Neural cell (in vitro differentiated cells): ENCODE data around the gene TFDP1. TPM values are rescaled to one million over a fixed set of nuclear protein-coding genes. Genes with fewer than 3 reads are reported as not detected.

Experiments used
- H2AFZ ChIP-seq: fragments of 200-600, 300-800 bp; sonication (generic), shearing (Covaris generic); 2 replicates; pipeline ENCODE4 v1.6.0; 2014; ENCODE audit warnings: low read depth, mild to moderate bottlenecking, antibody characterized with exemption, low read length, moderate library complexity
- H3F3A ChIP-seq: fragments of 200-600 bp; shearing (Covaris generic); 2 replicates; pipeline ENCODE4 v1.6.1; 2016; ENCODE audit warnings: mild to moderate bottlenecking, moderate library complexity, mixed read lengths, antibody characterized with exemption, low read length; ENCODE audit not compliant: insufficient read depth, poor library complexity, severe bottlenecking
- H3K27ac ChIP-seq: fragments of 200-600, 300-800 bp; sonication (generic), shearing (Covaris generic); 2 replicates; pipeline ENCODE4 v1.5.1; 2014; ENCODE audit warnings: mild to moderate bottlenecking, low read length, moderate library complexity
- H3K27me3 ChIP-seq: fragments of 300-800, 200-600 bp; sonication (generic), shearing (Covaris generic); 2 replicates; pipeline ENCODE4 v1.6.0; 2014; ENCODE audit warnings: mild to moderate bottlenecking, low read depth, low read length, moderate library complexity; ENCODE audit not compliant: insufficient read depth
- H3K36me3 ChIP-seq: fragments of 300-800, 200-600 bp; sonication (generic), shearing (Covaris generic); 2 replicates; pipeline ENCODE4 v1.5.1; 2014; ENCODE audit warnings: mild to moderate bottlenecking, antibody characterized with exemption, low read length, moderate library complexity; ENCODE audit not compliant: insufficient read depth
- H3K4me2 ChIP-seq: fragments of 300-800, 200-600 bp; sonication (generic), shearing (Covaris generic); 2 replicates; pipeline ENCODE4 v1.6.0; 2014; ENCODE audit warnings: mild to moderate bottlenecking, low read length
- H3K4me3 ChIP-seq: fragments of 300-800, 200-600 bp; sonication (generic), shearing (Covaris generic); 2 replicates; pipeline ENCODE4 v1.5.1; 2014; ENCODE audit warnings: mild to moderate bottlenecking, low read length, moderate library complexity
- H3K79me2 ChIP-seq: fragments of 200-600 bp; shearing (Covaris generic); replicated peaks from 2 replicates; pipeline ENCODE4 v1.6.0; 2014; ENCODE audit warnings: mild to moderate bottlenecking, low read length, moderate library complexity; ENCODE audit not compliant: insufficient read depth
- H3K9ac ChIP-seq: fragments of 300-800, 200-600 bp; sonication (generic), shearing (Covaris generic); 2 replicates; pipeline ENCODE4 v1.6.1; 2016; ENCODE audit warnings: mild to moderate bottlenecking, low read length, mixed read lengths
- H3K9me2 ChIP-seq: fragments of 200-600 bp; shearing (Covaris generic); 2 replicates; pipeline ENCODE4 v1.6.1; 2016; ENCODE audit warnings: mild to moderate bottlenecking, low read length, mixed read lengths; ENCODE audit not compliant: insufficient read depth
- H3K9me3 ChIP-seq: fragments of 200-600, 300-800 bp; sonication (generic), shearing (Covaris generic); 2 replicates; pipeline ENCODE4 v1.6.1; 2016; ENCODE audit warnings: mild to moderate bottlenecking, mixed run types, low read length, moderate library complexity, mixed read lengths
- H4K20me1 ChIP-seq: fragments of 200-600 bp; shearing (Covaris generic); 2 replicates; pipeline ENCODE4 v1.6.1; 2016; ENCODE audit warnings: mild to moderate bottlenecking, mixed run types; ENCODE audit not compliant: insufficient read depth
- EP300 ChIP-seq: fragments of 450-650 bp; conservative IDR thresholded peaks from 2 replicates; pipeline ENCODE4 v1.6.1; 2014; ENCODE audit warnings: antibody characterized with exemption, mild to moderate bottlenecking, moderate library complexity; ENCODE audit not compliant: poor library complexity, severe bottlenecking
- EZH2 ChIP-seq: fragments of 200-600, 300-800 bp; shearing (Covaris generic), sonication (generic); IDR thresholded peaks from 2 replicates; pipeline ENCODE4 v1.6.1; 2014; ENCODE audit warnings: antibody characterized with exemption, low read length, borderline replicate concordance, mild to moderate bottlenecking; ENCODE audit not compliant: insufficient read depth, poor library complexity, severe bottlenecking
- MXI1 ChIP-seq: fragments of 450-650 bp; conservative IDR thresholded peaks from 2 replicates; pipeline ENCODE4 v1.6.1; 2014; ENCODE audit warnings: antibody characterized with exemption, mild to moderate bottlenecking; ENCODE audit not compliant: poor library complexity, severe bottlenecking
- POLR2AphosphoS5 ChIP-seq: IDR thresholded peaks from 2 replicates; pipeline ENCODE4 v1.6.1; 2012
- RAD21 ChIP-seq: fragments of 450-650 bp; conservative IDR thresholded peaks from 2 replicates; pipeline ENCODE4 v1.6.1; 2014; ENCODE audit warnings: antibody characterized with exemption, mild to moderate bottlenecking, moderate library complexity
- SMC3 ChIP-seq: fragments of 450-650 bp; conservative IDR thresholded peaks from 2 replicates; pipeline ENCODE4 v1.6.1; 2014; ENCODE audit warnings: antibody characterized with exemption, mild to moderate bottlenecking, moderate library complexity; ENCODE audit not compliant: poor library complexity
- TAF1 ChIP-seq: IDR thresholded peaks from 2 replicates; pipeline ENCODE4 v1.6.1; 2012; ENCODE audit warnings: low read depth
- polyA plus RNA-seq: library from polyadenylated mRNA; depleted of rRNA; stranded (reverse); fragments of >200 nt; gene quantifications from 2 replicates; pipeline ENCODE4 v1.2.3, GENCODE V29; 2014
- TF ChIP-seq, protein P1 (sequence below): IDR thresholded peaks from 2 replicates; pipeline ENCODE4 v1.6.1; 2012; ENCODE audit warnings: borderline replicate concordance
- TF ChIP-seq, protein P2 (sequence below): fragments of 450-650 bp; IDR thresholded peaks from 2 replicates; pipeline ENCODE4 v1.5.1; 2014; ENCODE audit warnings: antibody characterized with exemption, mild to moderate bottlenecking, moderate library complexity; ENCODE audit not compliant: poor library complexity, severe bottlenecking

The TFDP1 gene
- polyA plus RNA-seq, 1 donor from 2014 or later, result 81.2 TPM

DNA sequence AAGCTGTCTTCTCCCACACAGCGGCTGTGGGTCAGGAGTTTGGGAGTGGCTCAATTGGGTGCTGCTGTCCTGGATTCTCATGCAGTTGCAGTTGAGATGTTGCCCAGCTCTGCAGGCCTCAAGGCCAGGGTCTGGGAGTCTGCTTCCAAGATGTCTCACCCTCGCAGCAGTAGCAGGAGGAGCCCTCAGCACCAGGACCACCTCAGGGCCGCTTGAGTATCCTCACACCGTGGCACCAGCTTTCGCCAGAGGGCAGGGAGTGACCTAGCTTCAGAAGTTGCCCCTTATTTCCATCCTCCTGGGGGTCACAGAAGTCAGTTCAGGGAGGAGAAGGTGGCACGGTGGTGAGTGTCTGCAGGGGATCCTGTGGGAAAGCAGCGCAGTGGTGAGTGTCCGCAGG lies 20.9 kb downstream of the TFDP1 start:
- Histone ChIP-seq H3K79me2 (peaks cover 19% of the 10 kb centered on the region), H2AFZ (no peak overlapping the region), H3K36me3 (no peaks in the 10 kb centered on the region), H4K20me1 (no peaks in the 10 kb centered on the region), H3K27ac (no peak overlapping the region), H3F3A (no peaks in the 10 kb centered on the region), H3K4me3 (no peak overlapping the region), H3K27me3 (no peaks in the 10 kb centered on the region), H3K9ac (no peak overlapping the region), H3K4me2 (no peak overlapping the region), H3K9me2 (no peaks in the 10 kb centered on the region), H3K9me3 (peaks cover 6% of the 10 kb centered on the region)
- TF ChIP-seq SMC3, result no peak

DNA sequence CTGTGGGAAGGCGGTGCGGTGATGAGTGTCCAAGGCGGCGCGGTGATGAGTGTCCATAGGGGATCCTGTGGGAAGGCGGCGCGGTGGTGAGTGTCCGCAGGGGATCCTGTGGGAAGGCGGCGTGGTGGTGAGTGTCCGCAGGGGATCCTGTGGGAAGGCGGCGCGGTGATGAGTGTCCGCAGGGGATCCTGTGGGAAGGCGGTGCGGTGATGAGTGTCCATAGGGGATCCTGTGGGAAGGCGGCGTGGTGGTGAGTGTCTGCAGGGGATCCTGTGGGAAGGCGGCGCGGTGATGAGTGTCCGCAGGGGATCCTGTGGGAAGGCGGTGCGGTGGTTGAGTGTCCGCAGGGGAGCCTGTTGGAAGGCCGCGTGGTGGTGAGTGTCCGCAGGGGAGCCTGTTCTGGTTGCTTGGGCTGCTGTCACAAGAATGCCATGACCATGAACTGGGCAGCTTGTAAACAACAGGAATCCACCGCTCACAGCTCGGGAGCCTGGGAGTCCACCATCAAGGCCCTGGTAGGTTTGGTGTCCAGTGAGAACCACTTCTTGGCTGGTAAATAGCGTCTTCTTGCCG lies 21.4 kb downstream of the TFDP1 start:
- Histone ChIP-seq H3K4me2 (no peak overlapping the region), H3K9me2 (no peaks in the 10 kb centered on the region), H4K20me1 (no peaks in the 10 kb centered on the region), H3K9me3 (peaks cover 3% of the 10 kb centered on the region), H3K4me3 (no peak overlapping the region), H3F3A (no peaks in the 10 kb centered on the region), H3K27ac (no peak overlapping the region), H2AFZ (no peak overlapping the region), H3K36me3 (no peaks in the 10 kb centered on the region), H3K9ac (no peak overlapping the region), H3K27me3 (no peaks in the 10 kb centered on the region), H3K79me2 (peaks cover 18% of the 10 kb centered on the region)
- TF ChIP-seq SMC3, result no peak
- TF ChIP-seq RAD21, result no peak
- no peak for TF ChIP-seq POLR2AphosphoS5
- TF ChIP-seq EP300, result no peak
- TF ChIP-seq, protein P1, sequence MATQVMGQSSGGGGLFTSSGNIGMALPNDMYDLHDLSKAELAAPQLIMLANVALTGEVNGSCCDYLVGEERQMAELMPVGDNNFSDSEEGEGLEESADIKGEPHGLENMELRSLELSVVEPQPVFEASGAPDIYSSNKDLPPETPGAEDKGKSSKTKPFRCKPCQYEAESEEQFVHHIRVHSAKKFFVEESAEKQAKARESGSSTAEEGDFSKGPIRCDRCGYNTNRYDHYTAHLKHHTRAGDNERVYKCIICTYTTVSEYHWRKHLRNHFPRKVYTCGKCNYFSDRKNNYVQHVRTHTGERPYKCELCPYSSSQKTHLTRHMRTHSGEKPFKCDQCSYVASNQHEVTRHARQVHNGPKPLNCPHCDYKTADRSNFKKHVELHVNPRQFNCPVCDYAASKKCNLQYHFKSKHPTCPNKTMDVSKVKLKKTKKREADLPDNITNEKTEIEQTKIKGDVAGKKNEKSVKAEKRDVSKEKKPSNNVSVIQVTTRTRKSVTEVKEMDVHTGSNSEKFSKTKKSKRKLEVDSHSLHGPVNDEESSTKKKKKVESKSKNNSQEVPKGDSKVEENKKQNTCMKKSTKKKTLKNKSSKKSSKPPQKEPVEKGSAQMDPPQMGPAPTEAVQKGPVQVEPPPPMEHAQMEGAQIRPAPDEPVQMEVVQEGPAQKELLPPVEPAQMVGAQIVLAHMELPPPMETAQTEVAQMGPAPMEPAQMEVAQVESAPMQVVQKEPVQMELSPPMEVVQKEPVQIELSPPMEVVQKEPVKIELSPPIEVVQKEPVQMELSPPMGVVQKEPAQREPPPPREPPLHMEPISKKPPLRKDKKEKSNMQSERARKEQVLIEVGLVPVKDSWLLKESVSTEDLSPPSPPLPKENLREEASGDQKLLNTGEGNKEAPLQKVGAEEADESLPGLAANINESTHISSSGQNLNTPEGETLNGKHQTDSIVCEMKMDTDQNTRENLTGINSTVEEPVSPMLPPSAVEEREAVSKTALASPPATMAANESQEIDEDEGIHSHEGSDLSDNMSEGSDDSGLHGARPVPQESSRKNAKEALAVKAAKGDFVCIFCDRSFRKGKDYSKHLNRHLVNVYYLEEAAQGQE, result no peak
- TF ChIP-seq, protein P2, sequence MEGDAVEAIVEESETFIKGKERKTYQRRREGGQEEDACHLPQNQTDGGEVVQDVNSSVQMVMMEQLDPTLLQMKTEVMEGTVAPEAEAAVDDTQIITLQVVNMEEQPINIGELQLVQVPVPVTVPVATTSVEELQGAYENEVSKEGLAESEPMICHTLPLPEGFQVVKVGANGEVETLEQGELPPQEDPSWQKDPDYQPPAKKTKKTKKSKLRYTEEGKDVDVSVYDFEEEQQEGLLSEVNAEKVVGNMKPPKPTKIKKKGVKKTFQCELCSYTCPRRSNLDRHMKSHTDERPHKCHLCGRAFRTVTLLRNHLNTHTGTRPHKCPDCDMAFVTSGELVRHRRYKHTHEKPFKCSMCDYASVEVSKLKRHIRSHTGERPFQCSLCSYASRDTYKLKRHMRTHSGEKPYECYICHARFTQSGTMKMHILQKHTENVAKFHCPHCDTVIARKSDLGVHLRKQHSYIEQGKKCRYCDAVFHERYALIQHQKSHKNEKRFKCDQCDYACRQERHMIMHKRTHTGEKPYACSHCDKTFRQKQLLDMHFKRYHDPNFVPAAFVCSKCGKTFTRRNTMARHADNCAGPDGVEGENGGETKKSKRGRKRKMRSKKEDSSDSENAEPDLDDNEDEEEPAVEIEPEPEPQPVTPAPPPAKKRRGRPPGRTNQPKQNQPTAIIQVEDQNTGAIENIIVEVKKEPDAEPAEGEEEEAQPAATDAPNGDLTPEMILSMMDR, result no peak
- TF ChIP-seq EZH2, result no peak
- no peak for TF ChIP-seq TAF1
- no peak for TF ChIP-seq MXI1
